DOHH2 (cell line): ENCODE results near the gene GPC6.

Experiments
- H3F3A ChIP-seq: fragments of 200-600 bp; sonication (generic), shearing (Covaris generic); 2 replicates; pipeline ENCODE4 v1.6.0; 2016; ENCODE audit warnings: antibody characterized with exemption, mild to moderate bottlenecking; ENCODE audit not compliant: control insufficient read depth, insufficient read depth
- H3K27ac ChIP-seq: fragments of 200-600 bp; sonication (generic); 2 replicates; pipeline ENCODE4 v1.5.1; 2014; ENCODE audit warnings: low read depth, mild to moderate bottlenecking, low read length, moderate library complexity
- H3K27me3 ChIP-seq: fragments of 200-600 bp; sonication (generic); 2 replicates; pipeline ENCODE4 v1.6.1; 2014; ENCODE audit warnings: mild to moderate bottlenecking, low read length, mixed read lengths; ENCODE audit not compliant: control insufficient read depth
- H3K36me3 ChIP-seq: fragments of 200-600 bp; sonication (generic); 2 replicates; pipeline ENCODE4 v1.6.1; 2014; ENCODE audit warnings: mild to moderate bottlenecking, low read length, moderate library complexity, mixed read lengths; ENCODE audit not compliant: control insufficient read depth
- H3K4me1 ChIP-seq: fragments of 200-600 bp; sonication (generic); 2 replicates; pipeline ENCODE4 v1.6.1; 2014; ENCODE audit warnings: mild to moderate bottlenecking, low read length, mixed read lengths; ENCODE audit not compliant: control insufficient read depth
- H3K4me2 ChIP-seq: fragments of 200-600 bp; sonication (generic); 2 replicates; pipeline ENCODE4 v1.6.0; 2014; ENCODE audit warnings: mild to moderate bottlenecking, low read length, moderate library complexity
- H3K4me3 ChIP-seq: fragments of 200-600 bp; sonication (generic); 2 replicates; pipeline ENCODE4 v1.5.1; 2014; ENCODE audit warnings: mild to moderate bottlenecking, low read length, mixed read lengths
- H3K79me2 ChIP-seq: fragments of 200-600 bp; sonication (generic); 2 replicates; pipeline ENCODE4 v1.6.1; 2014; ENCODE audit warnings: mild to moderate bottlenecking, low read length, mixed read lengths; ENCODE audit not compliant: control insufficient read depth
- H3K9me2 ChIP-seq: fragments of 200-600 bp; sonication (generic); replicated peaks from 2 replicates; pipeline ENCODE4 v1.6.1; 2014; ENCODE audit warnings: mild to moderate bottlenecking, low read length, mixed read lengths; ENCODE audit not compliant: control insufficient read depth
- H3K9me3 ChIP-seq: fragments of 200-600 bp; sonication (generic); 2 replicates; pipeline ENCODE4 v1.6.1; 2014; ENCODE audit warnings: antibody characterized with exemption, low read length, mixed read lengths; ENCODE audit not compliant: control insufficient read depth, insufficient read depth
- H4K20me1 ChIP-seq: fragments of 200-600 bp; sonication (generic); 2 replicates; pipeline ENCODE4 v1.6.0; 2014; ENCODE audit warnings: low read depth, mild to moderate bottlenecking, antibody characterized with exemption, low read length, moderate library complexity; ENCODE audit not compliant: control insufficient read depth, insufficient read depth
- CTCF ChIP-seq: fragments of 200-600 bp; sonication (generic); IDR thresholded peaks from one replicate; pipeline ENCODE4 v1.5.1; 2014; ENCODE audit warnings: antibody characterized with exemption, mild to moderate bottlenecking, low read depth, low read length; ENCODE audit not compliant: poor library complexity, severe bottlenecking
- EZH2phosphoT487 ChIP-seq: fragments of 200-600 bp; sonication (generic); IDR thresholded peaks from 2 replicates; pipeline ENCODE4 v1.6.1; 2017; ENCODE audit warnings: borderline replicate concordance, mild to moderate bottlenecking, antibody characterized with exemption, low read length, moderate library complexity, mixed read lengths

GPC6 gene

DNA sequence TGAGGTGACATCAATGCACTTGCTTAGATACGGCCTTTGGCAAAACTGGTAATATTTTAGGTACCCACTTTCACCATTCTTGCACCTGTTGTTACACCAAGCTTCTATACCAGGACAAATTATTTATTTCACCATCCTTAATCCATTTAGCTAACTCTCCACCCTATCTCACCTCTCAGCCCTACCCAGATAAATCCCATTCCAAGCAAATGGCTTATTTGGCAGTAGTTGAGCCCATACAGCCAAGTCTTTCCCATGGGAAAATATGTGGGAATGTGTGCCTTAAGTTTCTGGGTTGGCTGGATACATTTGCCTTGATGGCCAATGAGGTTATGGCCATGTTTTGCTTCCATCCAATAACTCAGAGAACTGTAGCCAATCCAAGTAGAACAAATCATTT lies 551.9 kb downstream of the GPC6 start:
- Histone ChIP-seq H4K20me1 (no peaks in the 10 kb centered on the region), H3K9me2 (no peaks in the 10 kb centered on the region), H3K79me2 (no peaks in the 10 kb centered on the region), H3K4me1 (no peaks in the 10 kb centered on the region), H3F3A (no peaks in the 10 kb centered on the region), H3K9me3 (no peaks in the 10 kb centered on the region), H3K4me3 (no peak overlapping the region), H3K4me2 (no peak overlapping the region), H3K27me3 (no peaks in the 10 kb centered on the region), H3K27ac (no peak overlapping the region), H3K36me3 (no peaks in the 10 kb centered on the region)
- no peak for TF ChIP-seq CTCF
- TF ChIP-seq EZH2phosphoT487 = no peak

DNA sequence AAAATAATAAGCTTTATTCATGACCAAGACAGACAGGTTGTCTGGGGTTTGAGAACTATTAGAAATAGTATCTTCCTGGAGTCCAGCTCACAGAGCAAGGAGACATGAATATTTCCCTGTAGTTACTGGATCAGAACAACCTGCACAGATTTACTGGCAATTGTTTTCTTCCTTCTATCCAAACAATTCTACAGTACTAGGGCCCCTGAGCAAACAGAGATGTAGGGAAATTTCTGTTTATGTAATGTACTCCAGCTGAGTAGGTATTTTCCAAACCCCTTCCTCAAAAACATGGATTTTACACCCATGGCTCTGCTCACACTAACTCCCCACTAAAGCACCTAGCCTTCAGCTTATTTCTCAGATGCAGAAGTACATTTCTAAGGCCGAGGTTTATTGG lies 557.6 kb downstream of the GPC6 start:
- H3F3A ChIP-seq = no peaks in the 10 kb centered on the region
- no peak for TF ChIP-seq EZH2phosphoT487
- TF ChIP-seq CTCF = no peak
- H3K9me2 ChIP-seq = no peaks in the 10 kb centered on the region

DNA sequence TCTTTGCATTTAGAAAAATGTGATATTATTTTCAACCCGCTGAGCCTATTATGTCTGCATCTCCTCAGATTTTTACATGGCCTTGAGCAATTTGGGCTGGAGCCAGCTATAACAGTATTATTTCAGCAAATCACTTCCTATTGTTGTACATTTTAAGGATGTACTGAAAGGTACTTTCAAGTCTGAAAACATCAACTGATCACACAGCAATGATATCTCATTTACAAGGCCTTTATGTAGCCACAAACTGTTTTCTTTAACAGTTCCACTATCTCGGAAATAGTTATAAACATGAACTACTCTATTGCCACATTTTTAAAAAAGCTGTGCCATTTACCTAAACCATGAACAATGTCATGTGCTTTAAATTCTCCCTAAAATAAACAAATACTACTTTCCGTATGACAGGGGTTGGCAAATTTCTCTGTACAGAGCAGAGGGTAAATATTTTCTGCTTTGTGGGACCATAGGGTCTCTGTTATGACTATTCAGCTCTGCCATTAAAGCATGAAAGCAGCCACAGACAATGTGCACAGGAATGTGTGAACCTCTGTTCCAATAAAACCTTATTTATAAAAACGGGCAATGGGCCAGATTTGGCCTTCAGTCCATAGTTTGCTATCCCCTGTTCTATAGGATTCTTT lies 560.4 kb downstream of the GPC6 start:
- H3K27me3 ChIP-seq = no peaks in the 10 kb centered on the region
- TF ChIP-seq EZH2phosphoT487 (no peak), CTCF (no peak)
- no peaks in the 10 kb centered on the region for H3K79me2 ChIP-seq
- H3K9me3 ChIP-seq = no peaks in the 10 kb centered on the region
- H3F3A ChIP-seq = no peaks in the 10 kb centered on the region
- H3K4me2 ChIP-seq = no peak overlapping the region
- no peak overlapping the region for H3K27ac ChIP-seq
- H3K4me3 ChIP-seq = no peak overlapping the region
- H3K36me3 ChIP-seq = no peaks in the 10 kb centered on the region
- no peaks in the 10 kb centered on the region for H3K9me2 ChIP-seq
- H3K4me1 ChIP-seq = no peaks in the 10 kb centered on the region
- H4K20me1 ChIP-seq = no peaks in the 10 kb centered on the region

More for the DNA sequence above, 557.6 kb downstream of the GPC6 start:
- no peaks in the 10 kb centered on the region for H3K4me1 ChIP-seq
- no peaks in the 10 kb centered on the region for H3K79me2 ChIP-seq
- no peaks in the 10 kb centered on the region for H3K9me3 ChIP-seq
- H3K27ac ChIP-seq = no peak overlapping the region
- H3K36me3 ChIP-seq = no peaks in the 10 kb centered on the region
- H4K20me1 ChIP-seq = no peaks in the 10 kb centered on the region
- H3K4me3 ChIP-seq = no peak overlapping the region
- no peak overlapping the region for H3K4me2 ChIP-seq
- no peaks in the 10 kb centered on the region for H3K27me3 ChIP-seq
